ENCODE measurements around the gene SHANK2.

DNA sequence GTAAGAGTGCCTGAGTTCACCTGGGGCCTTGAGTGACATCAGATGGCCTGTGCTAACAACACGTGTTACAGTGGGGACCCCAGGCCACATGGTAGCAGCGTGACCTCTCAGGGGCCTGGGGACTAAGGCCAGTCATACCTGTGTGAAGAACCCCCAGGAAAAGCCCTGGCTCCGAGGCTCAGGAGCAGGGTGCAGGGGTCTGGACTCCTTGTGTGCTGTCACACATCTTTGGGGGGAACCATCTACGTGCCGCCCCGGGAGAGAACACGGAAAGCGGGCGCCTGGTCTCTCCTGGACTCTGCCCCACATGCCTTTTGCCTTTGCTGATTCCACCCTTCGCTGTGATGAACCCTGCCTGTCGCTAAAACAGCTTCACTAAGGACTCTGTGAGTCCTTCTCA, 48.7 kb downstream of the SHANK2 start:
- TF ChIP-seq, protein P1, sequence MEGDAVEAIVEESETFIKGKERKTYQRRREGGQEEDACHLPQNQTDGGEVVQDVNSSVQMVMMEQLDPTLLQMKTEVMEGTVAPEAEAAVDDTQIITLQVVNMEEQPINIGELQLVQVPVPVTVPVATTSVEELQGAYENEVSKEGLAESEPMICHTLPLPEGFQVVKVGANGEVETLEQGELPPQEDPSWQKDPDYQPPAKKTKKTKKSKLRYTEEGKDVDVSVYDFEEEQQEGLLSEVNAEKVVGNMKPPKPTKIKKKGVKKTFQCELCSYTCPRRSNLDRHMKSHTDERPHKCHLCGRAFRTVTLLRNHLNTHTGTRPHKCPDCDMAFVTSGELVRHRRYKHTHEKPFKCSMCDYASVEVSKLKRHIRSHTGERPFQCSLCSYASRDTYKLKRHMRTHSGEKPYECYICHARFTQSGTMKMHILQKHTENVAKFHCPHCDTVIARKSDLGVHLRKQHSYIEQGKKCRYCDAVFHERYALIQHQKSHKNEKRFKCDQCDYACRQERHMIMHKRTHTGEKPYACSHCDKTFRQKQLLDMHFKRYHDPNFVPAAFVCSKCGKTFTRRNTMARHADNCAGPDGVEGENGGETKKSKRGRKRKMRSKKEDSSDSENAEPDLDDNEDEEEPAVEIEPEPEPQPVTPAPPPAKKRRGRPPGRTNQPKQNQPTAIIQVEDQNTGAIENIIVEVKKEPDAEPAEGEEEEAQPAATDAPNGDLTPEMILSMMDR (IDR thresholded peaks at IDR 0.05; ENCODE audit: poor library complexity, severe bottlenecking) = no peak
- TF ChIP-seq RAD21 (conservative IDR thresholded peaks at IDR 0.05) = no peak
